Activated T-helper 2 cell treated with anti-CD3 and anti-CD28 coated beads, Interferon-gamma antibody, Interleukin-2, Interleukin-4, amounts not matched to agents 10 μg/mL and 5 μg/mL and 100 μg/mL, durations not matched to agents 14 hours and 24 hours and 36 hours (primary cell): ENCODE measurements around the gene ADAMTS12. TPM values are rescaled to one million over a fixed set of nuclear protein-coding genes. Genes with fewer than 3 reads are reported as not detected.

Experiments used
- DNase-seq: peaks from one replicate; pipeline ENCODE4 v3.0.0; 2021; ENCODE audit warnings: low spot score
- H3K27ac Mint-ChIP-seq: one replicate; pipeline ENCODE4 v1.8.0; 2021; ENCODE audit warnings: mixed read lengths
- H3K27me3 Mint-ChIP-seq: one replicate; pipeline ENCODE4 v1.8.0; 2021; ENCODE audit warnings: low read depth, mixed read lengths
- H3K36me3 Mint-ChIP-seq: one replicate; pipeline ENCODE4 v1.8.0; 2021; ENCODE audit warnings: low read depth, mixed read lengths
- H3K4me1 Mint-ChIP-seq: one replicate; pipeline ENCODE4 v1.8.0; 2021; ENCODE audit warnings: low read depth, mixed read lengths
- H3K4me3 Mint-ChIP-seq: one replicate; pipeline ENCODE4 v1.8.0; 2021; ENCODE audit warnings: low read depth, mild to moderate bottlenecking, moderate library complexity, mixed read lengths
- H3K9me3 Mint-ChIP-seq: one replicate; pipeline ENCODE4 v1.8.0; 2021; ENCODE audit warnings: mixed read lengths
- intact Hi-C: fragments of 100-400 bp; cut with micrococcal nuclease; formaldehyde crosslinking; loops from one replicate; pipeline ENCODE4 v1.15.1; 2023
- total RNA-seq: library from RNA; stranded (reverse); gene quantifications from 2 replicates; pipeline ENCODE4 v1.2.3, GENCODE V29; 2022

ADAMTS12 gene
- not detected in 2 replicates for total RNA-seq

DNA sequence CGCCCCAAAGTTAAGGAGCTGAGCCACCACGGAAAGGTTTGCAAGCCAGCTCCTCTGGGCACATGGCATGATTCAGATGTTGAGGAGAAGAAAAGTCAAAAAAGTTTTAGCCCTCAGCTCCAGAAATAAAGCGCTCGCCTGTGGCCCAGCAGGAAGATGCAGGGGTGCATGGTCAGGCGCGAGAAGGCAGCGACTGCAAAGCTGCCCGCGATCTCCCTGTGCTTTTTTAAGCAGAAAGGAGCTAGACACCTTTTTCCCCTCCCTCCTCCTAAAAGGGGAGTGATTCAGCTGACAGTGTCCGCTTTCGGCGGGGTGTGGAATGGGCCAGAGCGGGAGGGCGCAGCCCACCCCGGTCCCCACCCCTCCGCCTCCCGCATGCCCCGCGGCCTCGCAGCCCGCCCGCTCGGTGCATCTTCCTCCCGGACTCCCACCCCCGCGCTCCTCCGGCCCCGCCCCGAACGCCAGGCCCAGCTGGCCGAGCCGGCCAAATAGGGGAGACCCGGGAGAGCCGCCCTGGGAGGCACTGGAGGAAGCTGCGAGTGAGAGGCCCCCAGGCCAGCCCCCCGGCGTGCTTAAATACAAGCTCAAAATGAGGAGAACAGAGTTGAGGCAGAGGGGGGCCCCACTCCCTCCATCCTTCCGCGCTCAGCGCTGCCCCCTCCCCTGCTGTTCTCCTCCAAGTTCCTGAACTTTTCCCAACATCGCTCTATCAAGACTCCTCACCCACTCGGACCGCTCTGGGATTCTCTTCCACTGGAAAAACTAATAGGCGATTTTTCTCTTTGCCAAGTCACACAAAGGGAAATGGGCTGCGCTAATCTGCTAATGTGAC is at the start of gene ADAMTS12:
Gene ADAMTS12 (minus strand): TSS at position 203 of the 832 bp plus-strand sequence. CDS start 134 bp downstream, at position 69.
- no peaks in the 10 kb centered on the region for H3K9me3 Mint-ChIP-seq
- no peaks in the 10 kb centered on the region for H3K36me3 Mint-ChIP-seq
- H3K27ac Mint-ChIP-seq: no peak within 1 kb of the TSS
- H3K4me3 Mint-ChIP-seq: no peak within 1 kb of the TSS
- DNase-seq: no peak
- intact Hi-C loops: no loop called here
- H3K27me3 Mint-ChIP-seq: peaks cover 57% of the 10 kb centered on the region
- peaks cover 2% of the 10 kb centered on the region for H3K4me1 Mint-ChIP-seq

- H3K27me3 Mint-ChIP-seq: peaks cover 50% of the 10 kb centered on the region
- no peak for DNase-seq
- no peak overlapping the region for H3K27ac Mint-ChIP-seq
- no peaks in the 10 kb centered on the region for H3K9me3 Mint-ChIP-seq
- H3K36me3 Mint-ChIP-seq: no peaks in the 10 kb centered on the region
- no peaks in the 10 kb centered on the region for H3K4me1 Mint-ChIP-seq
- intact Hi-C loops: no loop called here
- H3K4me3 Mint-ChIP-seq: no peak overlapping the region
Observed at GRCh38 chr5:33941090-33941489, 49.3 kb upstream of the ADAMTS12 start.

DNA sequence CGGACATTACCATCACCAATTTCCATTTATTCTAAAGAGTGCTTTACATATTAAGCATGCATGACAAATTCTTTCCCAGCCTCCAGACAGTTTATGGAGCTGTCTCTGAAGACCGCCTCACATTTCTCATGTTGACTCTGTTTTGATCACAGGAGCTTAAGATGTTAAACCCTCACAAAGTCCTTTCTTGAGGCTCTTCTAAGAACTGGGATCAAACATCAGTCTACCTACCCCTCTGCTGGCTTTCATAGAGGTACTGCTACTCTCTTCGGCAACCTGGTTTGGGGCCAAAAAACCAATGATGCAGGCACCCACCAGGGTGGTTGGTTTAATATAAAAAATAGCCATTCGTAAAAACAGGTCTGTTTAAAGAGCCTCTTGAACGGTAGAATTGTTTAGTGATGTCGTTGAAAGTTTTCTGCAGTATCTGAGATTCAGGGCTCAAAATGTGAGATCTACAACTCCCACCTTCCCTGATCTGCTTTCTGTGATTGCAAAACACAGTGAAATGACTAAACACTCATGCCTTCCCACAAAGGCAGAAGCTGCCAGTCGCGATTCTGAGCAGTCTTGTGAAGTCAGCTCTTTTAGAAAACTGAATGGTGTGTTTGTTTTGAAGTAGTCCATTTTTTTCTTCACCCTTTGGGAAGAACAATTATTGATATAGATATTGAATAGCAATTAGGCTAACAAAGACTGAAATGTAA is 47.9 kb upstream of the ADAMTS12 start:
- intact Hi-C loops: loop anchor here (5.0 kb wide), 1 partner anchor 1227 kb away; the partner anchor contains the start of gene NPR3
- Mint-ChIP-seq H3K27me3 (peaks cover 53% of the 10 kb centered on the region), H3K36me3 (no peaks in the 10 kb centered on the region), H3K4me3 (no peak overlapping the region), H3K4me1 (no peaks in the 10 kb centered on the region), H3K27ac (no peak overlapping the region), H3K9me3 (no peaks in the 10 kb centered on the region)
- no peak for DNase-seq

DNA sequence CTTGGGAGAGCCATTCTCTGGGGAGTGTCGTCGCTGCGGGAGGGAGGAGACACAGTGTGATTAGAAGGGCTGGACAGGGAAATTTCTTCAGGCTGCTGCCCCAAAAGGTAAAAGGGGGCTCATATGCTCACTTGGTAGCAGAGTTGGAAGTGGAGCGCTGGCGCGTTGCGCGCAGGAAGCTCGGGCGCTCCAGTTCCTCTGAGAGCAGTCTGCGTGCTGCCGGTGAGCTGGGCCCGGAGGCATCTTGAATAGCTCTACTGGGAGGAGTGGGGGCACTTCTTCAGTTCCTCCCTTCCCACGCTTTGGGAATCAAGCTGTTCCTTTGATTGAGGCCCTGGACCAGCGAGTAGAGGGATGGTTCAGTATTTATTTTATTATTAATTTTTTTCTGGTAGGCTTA is 47.1 kb upstream of the ADAMTS12 start:
- intact Hi-C loops: loop anchor here (5.0 kb wide), 1 partner anchor 1227 kb away; the partner anchor contains the start of gene NPR3
- peaks cover 53% of the 10 kb centered on the region for H3K27me3 Mint-ChIP-seq
- H3K9me3 Mint-ChIP-seq: no peaks in the 10 kb centered on the region
- H3K4me1 Mint-ChIP-seq: no peaks in the 10 kb centered on the region
- no peak for DNase-seq
- no peak overlapping the region for H3K4me3 Mint-ChIP-seq
- H3K36me3 Mint-ChIP-seq: no peaks in the 10 kb centered on the region
- H3K27ac Mint-ChIP-seq: no peak overlapping the region

GRCh38 chr5:33938507-33938796 is 46.7 kb upstream of the ADAMTS12 start:
- Mint-ChIP-seq H3K27ac (no peak overlapping the region), H3K27me3 (peaks cover 53% of the 10 kb centered on the region), H3K9me3 (no peaks in the 10 kb centered on the region), H3K4me3 (no peak overlapping the region), H3K36me3 (no peaks in the 10 kb centered on the region), H3K4me1 (no peaks in the 10 kb centered on the region)
- no peak for DNase-seq
- intact Hi-C loops: loop anchor here (5.0 kb wide), 1 partner anchor 1226 kb away; the partner anchor contains the start of gene NPR3

- H3K27me3 Mint-ChIP-seq: peaks cover 53% of the 10 kb centered on the region
Observed at GRCh38 chr5:33937707-33938506, 46.1 kb upstream of the ADAMTS12 start.

DNA sequence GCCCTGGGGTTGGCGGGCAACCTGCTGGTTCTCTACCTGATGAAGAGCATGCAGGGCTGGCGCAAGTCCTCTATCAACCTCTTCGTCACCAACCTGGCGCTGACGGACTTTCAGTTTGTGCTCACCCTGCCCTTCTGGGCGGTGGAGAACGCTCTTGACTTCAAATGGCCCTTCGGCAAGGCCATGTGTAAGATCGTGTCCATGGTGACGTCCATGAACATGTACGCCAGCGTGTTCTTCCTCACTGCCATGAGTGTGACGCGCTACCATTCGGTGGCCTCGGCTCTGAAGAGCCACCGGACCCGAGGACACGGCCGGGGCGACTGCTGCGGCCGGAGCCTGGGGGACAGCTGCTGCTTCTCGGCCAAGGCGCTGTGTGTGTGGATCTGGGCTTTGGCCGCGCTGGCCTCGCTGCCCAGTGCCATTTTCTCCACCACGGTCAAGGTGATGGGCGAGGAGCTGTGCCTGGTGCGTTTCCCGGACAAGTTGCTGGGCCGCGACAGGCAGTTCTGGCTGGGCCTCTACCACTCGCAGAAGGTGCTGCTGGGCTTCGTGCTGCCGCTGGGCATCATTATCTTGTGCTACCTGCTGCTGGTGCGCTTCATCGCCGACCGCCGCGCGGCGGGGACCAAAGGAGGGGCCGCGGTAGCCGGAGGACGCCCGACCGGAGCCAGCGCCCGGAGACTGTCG is 45.4 kb upstream of the ADAMTS12 start:
- H3K4me1 Mint-ChIP-seq: no peaks in the 10 kb centered on the region
- no peaks in the 10 kb centered on the region for H3K36me3 Mint-ChIP-seq
- intact Hi-C loops: loop anchor here (2.0 to 5.0 kb wide), 2 partner anchors 32 to 1225 kb away; partner anchors contain the start of gene NPR3
- H3K4me3 Mint-ChIP-seq: no peak overlapping the region
- no peak overlapping the region for H3K27ac Mint-ChIP-seq
- peaks cover 55% of the 10 kb centered on the region for H3K27me3 Mint-ChIP-seq
- DNase-seq: no peak
- no peaks in the 10 kb centered on the region for H3K9me3 Mint-ChIP-seq

More at GRCh38 chr5:33937707-33938506, 46.1 kb upstream of the ADAMTS12 start:
- no peaks in the 10 kb centered on the region for H3K36me3 Mint-ChIP-seq
- intact Hi-C loops: loop anchor here (2.0 to 5.0 kb wide), 2 partner anchors 31 to 1226 kb away; partner anchors contain the start of gene NPR3
- no peaks in the 10 kb centered on the region for H3K9me3 Mint-ChIP-seq
- no peak for DNase-seq
- H3K4me1 Mint-ChIP-seq: no peaks in the 10 kb centered on the region
- no peak overlapping the region for H3K4me3 Mint-ChIP-seq
- H3K27ac Mint-ChIP-seq: no peak overlapping the region

- Mint-ChIP-seq H3K27me3 (peaks cover 53% of the 10 kb centered on the region), H3K4me1 (no peaks in the 10 kb centered on the region), H3K36me3 (no peaks in the 10 kb centered on the region), H3K27ac (no peak within 1 kb of the TSS), H3K4me3 (no peak within 1 kb of the TSS), H3K9me3 (no peaks in the 10 kb centered on the region)
- DNase-seq: no peak
- intact Hi-C loops: loop anchor here (2.0 to 5.0 kb wide), 2 partner anchors 32 to 1224 kb away; partner anchors contain the start of gene NPR3
Observed at GRCh38 chr5:33936381-33937016, 44.7 kb upstream of the ADAMTS12 start, which contains the start of gene RXFP3. Gene RXFP3 (plus strand): TSS chr5:33936386. CDS start chr5:33936741, 355 bp downstream.

DNA sequence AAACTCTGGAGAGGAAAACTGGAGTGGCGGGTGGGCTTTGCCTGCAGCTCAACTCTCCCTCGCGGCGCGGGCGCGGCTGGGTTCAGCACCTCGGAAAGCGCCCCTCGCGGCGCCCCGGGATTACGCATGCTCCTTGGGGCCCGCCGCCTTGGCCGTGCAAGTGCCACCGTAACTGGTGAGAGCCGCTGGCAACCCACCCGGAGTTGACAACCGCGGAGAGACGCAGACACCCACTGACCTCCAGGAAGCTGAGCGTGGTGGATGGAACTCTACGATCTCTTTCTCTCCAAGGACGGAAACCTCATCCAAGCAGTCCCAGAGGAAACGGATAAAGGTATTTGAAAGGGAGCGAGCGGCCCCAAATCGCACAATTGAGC is 44.2 kb upstream of the ADAMTS12 start:
- no peak overlapping the region for H3K4me3 Mint-ChIP-seq
- peaks cover 50% of the 10 kb centered on the region for H3K27me3 Mint-ChIP-seq
- intact Hi-C loops: loop anchor here (2.0 to 5.0 kb wide), 2 partner anchors 33 to 1224 kb away; partner anchors contain the start of gene NPR3
- no peaks in the 10 kb centered on the region for H3K4me1 Mint-ChIP-seq
- H3K36me3 Mint-ChIP-seq: no peaks in the 10 kb centered on the region
- no peaks in the 10 kb centered on the region for H3K9me3 Mint-ChIP-seq
- peak; percentile 45 for DNase-seq
- H3K27ac Mint-ChIP-seq: no peak overlapping the region

DNA sequence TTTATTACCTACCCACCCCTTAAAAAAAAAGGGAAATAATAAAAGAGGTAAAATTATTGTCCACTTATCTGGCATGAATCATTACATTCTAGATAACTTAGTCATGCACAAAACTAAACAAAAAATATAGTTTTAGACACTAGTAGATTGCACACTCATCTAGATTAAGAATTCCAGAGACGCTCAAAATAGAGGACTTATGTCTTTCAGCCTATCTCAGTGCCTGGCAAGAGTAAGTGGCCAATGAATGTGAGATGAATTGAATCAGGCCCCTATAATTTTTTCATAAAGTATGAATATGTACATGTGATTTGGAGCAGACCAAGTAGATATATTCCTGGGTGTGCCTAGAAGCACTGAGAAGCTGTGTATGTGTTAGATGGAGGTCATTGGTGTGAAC is 42.4 kb upstream of the ADAMTS12 start:
- H3K36me3 Mint-ChIP-seq: no peaks in the 10 kb centered on the region
- no peak overlapping the region for H3K4me3 Mint-ChIP-seq
- intact Hi-C loops: loop anchor here (1.0 kb wide), 2 partner anchors 346 to 498 kb away; no protein-coding TSS in a partner anchor
- H3K4me1 Mint-ChIP-seq: no peaks in the 10 kb centered on the region
- no peaks in the 10 kb centered on the region for H3K9me3 Mint-ChIP-seq
- H3K27me3 Mint-ChIP-seq: peaks cover 37% of the 10 kb centered on the region
- H3K27ac Mint-ChIP-seq: no peak overlapping the region
- DNase-seq: no peak

- DNase-seq: no peak
- Mint-ChIP-seq H3K27me3 (peaks cover 32% of the 10 kb centered on the region), H3K27ac (no peak overlapping the region), H3K9me3 (no peaks in the 10 kb centered on the region), H3K36me3 (no peaks in the 10 kb centered on the region), H3K4me3 (no peak overlapping the region), H3K4me1 (no peaks in the 10 kb centered on the region)
- intact Hi-C loops: loop anchor here (1.0 kb wide), 2 partner anchors 345 to 497 kb away; no protein-coding TSS in a partner anchor
Observed at GRCh38 chr5:33933723-33934169, 42.0 kb upstream of the ADAMTS12 start.
